ENCODE measurements around the gene LMTK3.
A peak's percentile ranks its signal among the peaks of the same experiment; 100 is the strongest.

The LMTK3 gene

DNA sequence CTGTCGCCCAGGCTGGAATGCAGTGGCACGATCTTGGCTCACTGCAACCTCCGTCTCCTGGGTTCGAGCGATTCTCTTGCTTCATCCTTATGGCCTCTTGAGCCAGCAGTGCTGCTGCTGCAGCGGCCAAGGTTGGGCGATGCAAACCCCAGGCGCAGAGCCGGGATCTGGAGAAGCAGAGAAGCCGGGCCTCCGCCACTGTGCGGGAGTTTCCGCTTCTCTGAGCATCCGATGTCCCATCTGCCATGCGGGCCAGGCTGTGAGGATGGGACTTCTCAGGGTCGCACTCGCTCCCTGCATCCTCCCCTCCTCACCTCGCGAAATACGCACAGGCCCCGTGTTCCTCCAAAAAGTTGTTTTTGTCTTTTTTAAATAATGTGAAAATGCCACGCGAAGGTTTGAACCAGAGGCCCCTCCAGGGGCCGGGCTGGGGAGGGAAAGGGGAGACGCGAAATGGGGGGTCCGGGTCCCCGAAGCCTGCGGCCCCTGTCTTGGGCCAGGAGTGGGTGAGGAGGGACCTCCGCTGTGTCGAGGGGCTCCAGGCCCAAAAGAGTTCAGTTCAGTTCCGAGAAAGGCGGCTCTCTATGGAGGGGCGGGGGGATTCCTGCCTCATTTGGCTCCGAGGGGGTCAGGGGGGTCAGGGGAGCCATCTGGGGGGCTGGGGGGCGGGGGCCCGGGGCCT, 26.6 kb downstream of the LMTK3 start:
- DNase-seq: no peak

DNA sequence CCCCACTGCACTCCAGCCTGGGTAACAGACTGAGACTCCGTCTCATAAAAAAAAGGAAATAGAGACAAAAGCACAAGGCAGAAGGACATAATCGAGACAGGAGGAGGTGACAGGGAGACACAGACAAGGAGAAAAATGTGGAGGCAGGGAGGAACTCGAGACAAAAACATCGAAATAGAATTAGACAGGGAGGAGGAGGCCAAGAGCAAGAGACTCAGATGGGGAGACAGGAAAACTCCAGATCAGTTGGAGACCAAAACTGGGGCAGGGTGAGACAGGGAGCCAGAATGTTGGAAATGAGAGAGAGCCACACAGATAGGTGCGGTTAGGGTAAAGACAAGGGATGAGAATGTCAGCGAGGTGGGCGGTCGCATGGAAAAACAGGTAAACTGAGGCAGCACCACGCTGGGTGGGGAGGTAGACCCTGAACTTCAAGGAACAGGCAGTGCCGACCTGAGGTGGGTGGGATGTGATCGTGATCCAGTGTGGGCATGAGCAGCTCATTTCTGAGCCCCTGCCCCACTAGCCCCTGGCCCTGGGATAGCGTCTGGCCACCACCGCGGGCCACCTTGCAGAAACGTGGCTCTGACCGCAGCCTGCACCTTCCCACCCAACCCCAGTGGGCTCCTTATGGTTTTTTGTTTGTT, 27.3 kb downstream of the LMTK3 start:
- no peak for DNase-seq

DNA sequence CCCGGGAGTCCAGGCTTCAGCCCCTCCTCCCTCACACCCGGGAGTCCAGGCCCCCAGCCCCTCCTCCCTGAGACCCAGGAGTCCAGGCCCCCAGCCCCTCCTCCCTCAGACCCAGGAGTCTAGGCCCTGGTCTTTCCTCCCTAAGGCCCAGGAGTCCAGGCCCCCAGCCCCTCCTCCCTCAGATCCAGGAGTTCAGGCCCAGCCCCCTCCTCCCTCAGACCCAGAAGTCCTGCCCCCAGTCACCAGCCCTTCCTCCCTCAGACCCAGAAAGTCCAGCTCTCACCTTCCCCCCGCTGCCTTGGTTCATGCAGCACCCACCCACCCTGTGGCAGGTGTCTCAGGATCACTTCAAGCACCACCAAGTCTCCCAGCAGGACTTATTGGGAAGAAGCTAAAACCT, 28.3 kb downstream of the LMTK3 start:
- DNase-seq: no peak

DNA sequence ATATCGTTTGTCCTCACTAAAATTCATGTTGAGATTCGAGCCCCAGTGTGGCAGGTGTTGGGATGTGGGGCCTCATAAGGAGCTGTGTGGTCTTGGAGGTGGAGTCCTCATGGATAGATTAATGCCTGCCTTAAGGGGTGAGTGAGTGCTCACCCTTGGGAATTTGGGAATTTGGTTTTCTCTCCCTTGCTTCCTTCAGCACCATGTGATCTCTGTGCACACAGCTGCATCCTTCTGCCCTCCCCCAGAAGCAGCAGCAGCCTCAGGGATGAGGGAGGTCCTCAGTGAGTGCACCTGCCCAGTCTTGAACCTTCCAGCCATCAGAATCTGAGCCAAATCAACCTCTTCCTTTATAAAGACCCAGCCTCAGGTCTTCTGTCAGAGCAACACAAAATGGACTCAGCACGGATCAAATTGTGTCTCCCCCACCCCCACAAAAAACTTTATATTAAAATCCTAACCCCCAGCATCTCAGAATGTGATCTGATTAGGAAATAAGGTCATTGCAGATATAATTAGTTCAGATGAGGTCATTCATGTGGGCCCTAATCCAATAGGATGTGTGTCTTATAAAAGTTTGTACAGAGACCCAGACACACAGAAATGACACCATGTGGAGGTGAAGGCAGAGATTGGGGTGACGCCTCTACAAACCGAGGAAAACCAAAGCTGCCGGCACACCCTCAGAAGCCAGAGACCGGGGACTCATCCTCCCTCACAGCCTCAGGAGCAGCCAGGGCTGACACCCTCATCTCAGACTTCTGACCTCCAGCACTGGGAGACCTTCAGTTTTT, 29.6 kb downstream of the LMTK3 start:
- peak; percentile 52 for DNase-seq

DNA sequence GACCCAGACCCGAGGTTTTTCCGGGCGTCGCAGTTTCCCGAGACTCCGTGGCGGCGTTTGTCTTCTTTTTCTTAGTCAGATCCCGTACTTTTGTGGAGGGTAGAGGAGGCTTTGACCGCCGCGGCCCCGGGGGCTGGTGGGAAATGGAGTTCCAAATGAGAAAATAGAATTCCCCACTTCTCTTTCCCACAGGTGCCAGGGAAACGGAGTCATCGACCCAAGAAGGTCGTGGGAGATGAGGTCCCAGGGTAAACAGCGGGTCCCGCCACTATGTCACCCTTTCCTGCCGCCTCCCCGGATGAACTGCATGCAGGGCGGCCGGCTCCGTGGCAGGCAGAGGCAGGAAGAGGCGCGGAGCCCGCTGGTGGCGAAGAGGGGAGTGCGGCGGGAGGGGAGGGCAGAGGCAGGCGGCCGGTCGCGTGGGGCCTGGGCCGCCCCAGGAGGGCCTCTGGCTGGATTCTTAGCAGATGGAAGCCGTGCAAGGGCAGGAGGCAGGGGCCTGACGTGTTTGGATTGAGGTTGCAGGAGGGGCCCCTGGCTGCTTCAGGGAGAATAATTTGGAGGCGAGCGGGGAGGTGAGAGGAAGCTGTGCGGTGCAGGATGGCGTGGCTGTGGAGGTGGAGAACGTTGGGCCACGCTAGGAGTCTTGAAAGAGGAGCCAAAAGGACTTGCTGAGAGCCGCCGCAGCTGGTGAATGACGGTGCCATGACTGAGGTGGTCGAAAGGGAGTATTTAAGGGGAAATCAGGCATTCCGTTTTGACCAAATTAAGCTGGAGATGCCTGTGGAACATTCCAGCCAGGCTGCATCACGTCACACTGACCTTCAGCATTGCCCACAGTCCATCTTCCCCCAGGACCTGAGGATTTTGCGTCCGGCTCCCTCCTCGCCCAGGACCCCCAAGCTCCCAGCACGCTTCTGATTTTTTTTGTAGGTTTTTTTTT, 30.8 kb downstream of the LMTK3 start:
- peak; percentile 40 for DNase-seq

DNA sequence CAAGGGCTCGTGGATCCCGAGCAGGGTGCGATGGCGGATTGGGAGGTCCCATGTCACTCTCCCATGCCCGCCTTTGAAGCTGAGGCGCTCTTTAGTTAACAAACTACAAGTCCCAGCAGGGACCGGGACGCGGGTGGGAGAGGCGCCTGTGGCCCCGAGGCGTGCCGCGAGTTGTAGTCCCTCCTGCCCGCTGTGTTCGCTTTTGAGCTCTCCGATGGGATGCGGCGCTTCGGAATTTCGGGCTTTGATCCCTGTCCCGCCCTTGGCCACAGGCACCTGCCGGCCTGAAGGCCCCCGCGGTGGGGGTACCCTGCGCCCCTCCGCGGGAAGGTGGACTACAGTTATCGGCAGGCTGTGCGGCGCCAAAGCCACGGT, 31.5 kb downstream of the LMTK3 start:
- peak; percentile 23 for DNase-seq

DNA sequence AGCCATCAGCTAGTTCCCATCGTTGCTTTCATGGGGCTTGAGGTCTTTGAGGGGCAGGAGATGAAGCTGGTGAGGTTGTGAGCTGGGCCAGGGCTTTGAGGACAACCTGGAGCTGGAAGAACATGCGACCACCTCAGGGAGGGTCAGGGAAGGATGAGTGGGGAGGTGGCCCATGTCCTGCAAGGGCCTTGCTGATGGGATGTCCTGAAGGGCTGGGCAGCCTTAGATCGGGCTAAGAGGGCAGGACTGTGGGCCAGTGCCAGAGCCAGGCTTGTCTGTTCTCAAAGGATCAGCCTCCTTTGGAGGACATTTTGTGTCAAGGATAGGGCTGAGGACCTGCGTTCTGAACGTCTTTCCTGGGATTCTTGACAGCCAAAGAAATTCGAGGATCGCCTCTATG, 31.9 kb downstream of the LMTK3 start:
- no peak for DNase-seq

DNA sequence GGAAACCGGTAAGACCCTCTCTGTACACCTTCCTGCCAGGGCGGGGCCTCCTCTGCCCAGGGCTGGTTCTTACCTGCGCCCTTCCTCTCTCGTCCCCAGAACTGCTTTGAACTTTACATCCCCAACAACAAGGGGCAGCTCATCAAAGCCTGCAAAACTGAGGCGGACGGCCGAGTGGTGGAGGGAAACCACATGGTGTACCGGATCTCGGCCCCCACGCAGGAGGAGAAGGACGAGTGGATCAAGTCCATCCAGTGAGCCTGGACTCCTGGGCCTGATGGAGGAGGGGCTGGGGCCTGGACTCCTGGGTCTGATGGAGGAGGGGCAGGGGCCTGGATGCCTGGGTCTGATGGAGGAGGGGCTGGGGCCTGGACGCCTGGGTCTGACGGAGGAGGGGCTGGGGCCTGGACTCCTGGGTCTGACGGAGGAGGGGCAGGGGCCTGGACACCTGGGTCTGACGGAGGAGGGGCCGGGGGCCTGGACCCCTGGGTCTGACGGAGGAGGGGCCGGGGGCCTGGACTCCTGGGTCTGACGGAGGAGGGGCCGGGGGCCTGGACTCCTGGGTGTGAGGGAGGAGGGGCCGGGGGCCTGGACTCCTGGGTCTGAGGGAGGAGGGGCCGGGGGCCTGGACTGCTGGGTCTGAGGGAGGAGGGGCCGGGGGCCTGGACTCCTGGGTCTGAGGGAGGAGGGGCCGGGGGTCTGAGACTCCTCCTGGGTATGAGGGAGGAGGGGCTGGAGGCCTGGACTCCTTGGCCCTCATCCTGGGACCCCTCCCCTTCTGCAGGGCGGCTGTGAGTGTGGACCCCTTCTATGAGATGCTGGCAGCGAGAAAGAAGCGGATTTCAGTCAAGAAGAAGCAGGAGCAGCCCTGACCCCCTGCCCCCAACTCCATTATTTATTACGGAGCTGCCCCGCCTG, 33.0 kb downstream of the LMTK3 start:
- DNase-seq: no peak

DNA sequence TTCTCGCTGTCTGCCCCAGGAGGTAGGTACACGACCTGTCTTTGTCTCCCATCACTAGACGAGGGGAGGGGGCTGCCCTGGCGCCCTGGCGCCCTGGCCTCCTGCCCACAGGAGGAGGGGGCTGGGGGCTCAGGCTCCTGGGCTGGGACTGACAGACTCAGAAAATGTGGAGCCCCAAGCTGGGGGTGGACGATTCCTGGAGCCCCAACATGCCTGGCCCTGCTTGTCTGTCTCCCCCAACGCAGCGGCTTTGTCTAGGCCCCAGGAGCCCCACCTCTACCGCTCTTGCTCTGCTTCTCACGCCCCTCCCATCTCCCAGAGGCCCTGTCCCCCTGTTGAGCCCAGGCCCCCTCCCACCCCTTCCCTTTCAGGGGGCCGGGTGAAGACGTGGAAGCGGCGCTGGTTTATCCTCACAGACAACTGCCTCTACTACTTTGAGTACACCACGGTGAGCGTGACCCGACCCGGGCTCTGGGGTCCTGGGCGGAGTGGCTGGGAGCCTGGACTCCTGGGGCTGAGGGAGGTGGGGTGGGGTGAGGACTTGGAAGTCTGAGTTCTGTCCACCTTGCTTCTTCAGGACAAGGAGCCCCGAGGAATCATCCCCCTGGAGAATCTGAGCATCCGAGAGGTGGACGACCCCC, 33.8 kb downstream of the LMTK3 start:
- no peak for DNase-seq

DNA sequence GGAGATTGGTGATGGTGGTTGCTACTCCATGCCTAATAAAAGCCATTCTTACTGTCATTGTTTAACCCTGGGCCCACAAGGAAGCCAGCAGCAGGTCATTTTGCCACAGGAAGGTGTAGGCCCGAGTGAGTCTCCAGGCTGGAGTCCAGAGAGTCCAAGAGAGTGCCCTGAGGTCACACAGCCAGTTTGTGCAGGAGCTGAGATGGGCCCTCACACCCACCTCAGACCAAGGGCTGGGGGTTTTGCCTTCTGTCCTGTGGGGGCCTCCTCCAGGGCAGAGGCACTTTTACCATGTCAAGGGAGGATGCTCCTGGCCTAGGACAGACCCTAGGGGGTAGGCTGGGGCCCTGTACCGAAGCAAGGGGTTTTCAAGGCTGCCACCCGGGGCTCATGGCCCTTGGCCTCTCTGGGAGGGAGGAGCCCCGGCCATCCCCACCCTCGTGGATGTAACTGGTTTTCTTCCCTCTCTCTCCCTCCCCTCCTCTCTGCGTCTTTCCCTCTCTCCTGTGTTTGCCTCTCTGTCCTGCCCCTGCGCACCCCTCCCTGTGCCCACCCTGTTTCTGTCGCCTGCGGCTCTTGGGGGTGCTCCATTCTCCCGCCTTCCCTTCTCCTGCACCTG, 34.5 kb downstream of the LMTK3 start:
- no peak for DNase-seq

DNA sequence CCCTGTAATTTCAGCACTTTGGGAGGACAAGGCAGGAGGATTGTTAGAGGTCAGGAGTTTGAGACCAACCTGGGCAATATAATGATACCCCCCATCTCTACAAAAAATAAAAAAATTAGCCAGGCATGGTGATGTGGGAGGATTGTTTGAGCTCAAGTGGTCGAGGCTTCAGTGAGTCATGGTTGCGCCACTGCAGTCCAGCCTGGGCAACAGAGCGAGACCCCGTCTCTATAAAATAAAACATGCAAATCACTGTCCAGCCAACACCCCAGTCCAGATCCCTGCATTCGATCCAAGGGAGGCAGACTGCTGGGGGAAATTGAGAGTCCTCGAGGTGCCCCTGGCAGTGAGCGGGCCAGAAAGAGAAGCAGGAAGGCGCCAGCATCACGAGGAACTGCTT, 35.5 kb downstream of the LMTK3 start:
- no peak for DNase-seq

DNA sequence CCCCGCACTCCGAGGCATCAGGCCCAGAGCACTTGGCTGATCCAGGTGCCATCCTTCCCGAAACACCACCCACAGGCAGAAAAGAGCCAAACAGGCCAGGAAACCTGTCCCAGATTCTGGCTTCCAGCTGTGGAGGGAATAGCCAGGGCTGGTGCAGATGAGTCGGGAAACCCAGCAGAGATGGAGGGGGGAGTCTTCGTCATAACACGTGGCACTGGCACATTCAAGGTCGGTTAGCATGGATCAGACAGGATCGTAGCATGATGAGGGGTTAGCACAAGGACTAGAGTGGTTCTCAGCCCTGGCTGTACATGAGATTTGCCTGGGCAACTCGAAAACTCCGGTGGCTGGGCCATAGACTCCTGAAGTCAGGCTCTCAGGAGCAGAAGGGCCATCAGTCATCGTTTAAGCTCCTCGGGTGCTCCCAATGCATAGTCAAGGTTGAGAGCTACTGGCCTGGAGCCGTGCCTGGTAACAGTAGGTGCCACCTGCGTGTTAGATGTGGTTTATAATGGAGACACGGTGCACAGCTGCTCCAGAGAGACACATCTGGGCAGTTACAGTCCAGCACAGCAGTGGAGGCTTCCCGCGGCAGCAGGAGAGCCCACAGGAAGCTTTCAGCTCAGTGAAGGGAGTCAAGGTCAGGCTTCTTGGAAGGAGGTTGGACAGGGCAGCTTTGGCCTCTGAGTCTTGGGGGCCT, 36.1 kb downstream of the LMTK3 start:
- DNase-seq: no peak

DNA sequence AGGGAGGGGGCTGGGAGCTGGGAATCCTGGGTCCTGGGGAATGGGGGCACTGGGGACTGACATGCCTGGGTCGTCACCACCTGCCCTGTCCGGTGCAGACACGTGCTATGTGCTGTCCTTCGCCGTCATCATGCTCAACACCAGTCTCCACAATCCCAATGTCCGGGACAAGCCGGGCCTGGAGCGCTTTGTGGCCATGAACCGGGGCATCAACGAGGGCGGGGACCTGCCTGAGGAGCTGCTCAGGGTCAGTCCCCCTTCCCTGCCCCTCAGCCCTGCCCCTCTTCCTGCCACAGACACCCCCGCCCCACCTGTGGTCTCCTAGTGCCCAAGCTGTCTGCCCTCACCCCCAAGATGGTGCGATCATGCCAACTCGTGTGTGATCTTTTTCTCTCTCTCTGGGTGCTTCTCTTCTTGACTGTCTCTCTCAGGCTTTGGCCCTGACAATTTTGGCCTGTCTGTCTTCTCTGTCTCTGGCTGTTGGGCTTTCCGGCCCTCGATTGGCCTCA, 37.5 kb downstream of the LMTK3 start:
- no peak for DNase-seq

DNA sequence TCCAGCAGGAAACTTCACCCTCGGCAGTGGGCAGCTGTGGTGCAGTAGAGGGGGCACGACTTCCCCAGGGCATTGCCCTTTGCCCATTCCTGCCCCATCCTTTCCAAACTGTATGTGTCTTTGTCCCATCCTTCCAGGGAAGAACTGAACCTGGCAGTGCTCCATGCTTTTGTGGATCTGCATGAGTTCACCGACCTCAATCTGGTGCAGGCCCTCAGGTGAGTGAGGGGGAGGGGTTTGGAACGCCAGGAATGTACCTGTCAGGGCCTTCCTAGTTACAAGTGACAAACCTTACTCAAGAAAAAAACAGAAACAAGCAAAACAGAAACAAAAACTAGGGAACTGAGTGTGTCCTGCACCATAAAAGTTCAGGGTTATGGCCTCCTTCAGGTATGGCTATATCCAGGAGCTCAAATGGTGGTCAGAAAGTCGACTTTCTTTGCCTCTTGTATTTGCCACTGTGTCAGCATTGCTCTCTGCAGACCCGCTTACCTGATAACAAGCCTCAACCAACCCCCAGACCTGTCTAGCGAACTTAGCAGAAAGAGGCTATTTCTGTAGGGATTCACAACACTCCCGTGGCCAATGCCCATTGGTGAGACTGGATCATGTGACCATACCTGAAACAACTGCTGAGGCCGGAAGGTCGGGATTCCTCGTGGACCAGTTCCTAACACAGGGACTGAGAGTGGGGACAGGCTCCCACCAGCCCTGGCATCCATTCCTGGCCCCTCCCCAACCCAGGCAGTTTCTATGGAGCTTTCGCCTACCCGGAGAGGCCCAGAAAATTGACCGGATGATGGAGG, 38.3 kb downstream of the LMTK3 start:
- no peak for DNase-seq

DNA sequence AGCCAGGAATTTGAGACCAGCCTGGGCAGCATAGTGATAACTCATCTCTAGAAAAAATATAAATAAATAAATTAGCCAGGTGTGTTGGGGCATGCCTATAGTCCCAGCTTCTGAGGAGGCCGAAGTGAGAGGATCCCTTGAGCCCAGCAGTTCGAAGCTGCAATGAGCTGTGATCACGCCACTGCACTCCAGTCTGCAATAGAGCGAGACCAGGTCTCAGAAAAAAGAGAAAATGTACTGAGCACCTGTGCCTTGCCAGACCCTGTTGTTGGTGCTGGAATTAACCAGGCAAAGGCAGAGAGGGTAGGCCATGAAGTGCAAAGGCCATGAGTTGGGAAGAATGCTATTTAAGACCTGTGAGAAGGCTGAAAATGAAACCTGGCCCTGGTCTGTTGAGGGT, 39.8 kb downstream of the LMTK3 start:
- DNase-seq: no peak

DNA sequence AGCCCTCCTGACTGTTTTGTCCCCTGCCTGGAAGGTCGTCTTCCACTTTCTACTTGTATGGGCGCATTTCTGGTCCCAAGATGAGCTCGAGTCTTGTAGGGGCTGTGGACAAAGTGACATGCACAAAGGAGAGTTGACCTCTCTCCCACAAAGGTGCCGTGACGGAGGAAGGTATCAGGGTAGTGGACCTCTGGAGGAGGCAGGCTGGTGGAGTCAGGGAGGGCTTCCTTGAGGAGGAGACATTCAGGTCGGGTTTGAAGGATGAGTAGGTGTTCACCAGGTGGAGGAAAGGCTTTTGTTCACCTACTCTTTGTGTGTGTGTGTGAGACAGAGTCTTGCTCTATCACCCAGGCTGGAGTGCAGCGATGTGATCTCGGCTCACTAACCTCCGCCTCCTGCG, 40.8 kb downstream of the LMTK3 start:
- DNase-seq: no peak

DNA sequence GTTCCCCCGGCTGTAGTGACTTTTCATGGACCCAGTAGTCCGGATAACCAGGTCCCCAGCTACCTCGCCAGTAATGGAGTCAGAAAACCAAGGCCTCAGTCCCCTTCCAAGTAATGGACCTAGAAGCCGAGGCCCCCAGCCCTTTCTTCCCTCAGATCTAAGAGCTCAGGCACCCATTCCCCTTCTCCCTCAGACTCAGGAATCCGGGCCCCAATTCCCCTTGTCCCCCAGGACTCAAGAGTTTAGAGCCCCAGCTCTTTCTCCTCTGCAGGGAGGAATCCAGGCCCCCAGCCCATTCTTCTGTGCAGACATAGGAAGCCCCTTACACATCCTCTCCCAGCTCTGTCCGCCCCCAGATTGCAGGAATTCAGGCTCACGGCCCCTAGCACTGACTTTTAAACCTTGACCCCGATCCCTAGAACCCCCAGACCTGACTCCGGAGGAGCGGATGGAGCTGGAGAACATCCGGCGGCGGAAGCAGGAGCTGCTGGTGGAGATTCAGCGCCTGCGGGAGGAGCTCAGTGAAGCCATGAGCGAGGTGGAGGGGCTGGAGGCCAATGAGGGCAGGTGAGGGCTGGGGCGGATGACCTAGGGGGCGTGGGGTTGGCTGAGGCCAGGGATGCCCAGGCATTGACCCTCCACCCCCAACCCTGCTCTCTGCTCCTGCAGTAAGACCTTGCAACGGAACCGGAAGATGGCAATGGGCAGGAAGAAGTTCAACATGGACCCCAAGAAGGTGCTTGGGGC, 41.5 kb downstream of the LMTK3 start:
- DNase-seq: no peak

DNA sequence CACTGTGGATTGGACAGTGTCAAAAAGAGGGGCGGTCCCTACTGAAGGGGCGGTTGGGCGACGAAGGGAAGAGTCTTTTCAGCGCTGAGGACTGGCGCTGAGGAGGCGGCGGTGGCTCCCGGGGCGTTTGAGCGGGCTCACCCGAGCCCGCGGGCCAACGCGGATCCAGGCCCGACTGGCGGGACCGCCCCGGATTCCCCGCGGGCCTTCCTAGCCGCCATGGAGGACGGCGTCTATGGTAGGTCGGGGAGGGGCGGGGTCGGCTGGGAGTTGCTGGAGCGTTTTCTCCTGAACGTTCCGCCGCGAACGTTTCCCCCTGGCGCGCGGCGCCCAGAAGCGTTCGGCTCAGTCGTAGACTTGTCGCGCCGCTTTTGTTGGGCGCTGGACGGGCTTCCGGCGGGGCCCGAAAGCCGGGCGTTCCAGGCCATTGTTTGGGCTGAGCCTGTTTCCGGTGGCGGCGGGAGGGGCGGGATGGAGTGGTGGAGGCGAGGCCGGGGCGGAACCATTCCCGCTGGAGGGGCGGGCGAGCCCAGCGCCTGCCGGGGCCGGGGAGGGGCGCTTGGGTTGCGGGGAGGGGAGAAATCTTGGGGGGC, 42.2 kb downstream of the LMTK3 start, which contains the start of gene CYTH2:
TSS of gene CYTH2 (plus strand) at position 81 of the 593 bp plus-strand sequence. CDS start at position 220, 139 bp downstream.
- DNase-seq: peak; percentile 84
